OCI-LY3 (cell line): Measurements from ENCODE around the gene LIFR.

Experiments
- EZH2phosphoT487 ChIP-seq: fragments of 200-600 bp; shearing (Covaris generic); IDR thresholded peaks from 2 replicates; pipeline ENCODE4 v1.6.1; 2018; ENCODE audit warnings: antibody characterized with exemption, mixed run types, low read depth
- TF ChIP-seq, protein P1 (sequence below): fragments of 200-600, 300-600 bp; sonication (generic); IDR thresholded peaks from 2 replicates; pipeline ENCODE4 v1.5.1; 2014; ENCODE audit warnings: antibody characterized with exemption, low read length, low read depth

DNA sequence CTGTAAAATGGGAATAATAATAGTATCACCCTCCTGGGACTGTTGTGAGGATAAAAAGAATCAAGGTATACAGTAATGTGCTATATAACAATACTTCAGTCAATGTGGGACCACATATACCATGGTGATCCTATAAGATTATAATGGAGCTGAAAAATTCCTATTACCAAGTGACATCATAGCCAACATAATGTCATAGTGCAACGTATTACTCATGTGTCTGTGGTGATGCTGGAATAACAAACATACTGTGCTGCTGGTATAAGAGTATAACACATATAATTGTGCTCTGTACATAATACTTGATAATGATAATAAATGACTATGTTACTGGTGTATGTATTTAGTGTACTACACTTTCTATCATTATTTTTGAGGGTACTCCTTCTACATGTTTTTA is 38.1 kb downstream of the LIFR start:
- TF ChIP-seq, protein P1, sequence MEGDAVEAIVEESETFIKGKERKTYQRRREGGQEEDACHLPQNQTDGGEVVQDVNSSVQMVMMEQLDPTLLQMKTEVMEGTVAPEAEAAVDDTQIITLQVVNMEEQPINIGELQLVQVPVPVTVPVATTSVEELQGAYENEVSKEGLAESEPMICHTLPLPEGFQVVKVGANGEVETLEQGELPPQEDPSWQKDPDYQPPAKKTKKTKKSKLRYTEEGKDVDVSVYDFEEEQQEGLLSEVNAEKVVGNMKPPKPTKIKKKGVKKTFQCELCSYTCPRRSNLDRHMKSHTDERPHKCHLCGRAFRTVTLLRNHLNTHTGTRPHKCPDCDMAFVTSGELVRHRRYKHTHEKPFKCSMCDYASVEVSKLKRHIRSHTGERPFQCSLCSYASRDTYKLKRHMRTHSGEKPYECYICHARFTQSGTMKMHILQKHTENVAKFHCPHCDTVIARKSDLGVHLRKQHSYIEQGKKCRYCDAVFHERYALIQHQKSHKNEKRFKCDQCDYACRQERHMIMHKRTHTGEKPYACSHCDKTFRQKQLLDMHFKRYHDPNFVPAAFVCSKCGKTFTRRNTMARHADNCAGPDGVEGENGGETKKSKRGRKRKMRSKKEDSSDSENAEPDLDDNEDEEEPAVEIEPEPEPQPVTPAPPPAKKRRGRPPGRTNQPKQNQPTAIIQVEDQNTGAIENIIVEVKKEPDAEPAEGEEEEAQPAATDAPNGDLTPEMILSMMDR, result no peak
- no peak for TF ChIP-seq EZH2phosphoT487
